SKM-1 (cell line): ENCODE data around the gene ALDH3B2.
"Not testable (repeated sequence)": the region's sequence is repeated elsewhere in the genome, so short reads cannot be mapped to it uniquely, and the experiment has no call there.

Experiments
- DNase-seq: peaks from one replicate; lab custom pipeline; 2025; ENCODE audit not compliant: unreplicated experiment; lab: John Stamatoyannopoulos, UW

ALDH3B2 gene

GRCh38 chr11:67687986-67688385, 13.6 kb upstream of the ALDH3B2 start:
- no peak for DNase-seq

DNA sequence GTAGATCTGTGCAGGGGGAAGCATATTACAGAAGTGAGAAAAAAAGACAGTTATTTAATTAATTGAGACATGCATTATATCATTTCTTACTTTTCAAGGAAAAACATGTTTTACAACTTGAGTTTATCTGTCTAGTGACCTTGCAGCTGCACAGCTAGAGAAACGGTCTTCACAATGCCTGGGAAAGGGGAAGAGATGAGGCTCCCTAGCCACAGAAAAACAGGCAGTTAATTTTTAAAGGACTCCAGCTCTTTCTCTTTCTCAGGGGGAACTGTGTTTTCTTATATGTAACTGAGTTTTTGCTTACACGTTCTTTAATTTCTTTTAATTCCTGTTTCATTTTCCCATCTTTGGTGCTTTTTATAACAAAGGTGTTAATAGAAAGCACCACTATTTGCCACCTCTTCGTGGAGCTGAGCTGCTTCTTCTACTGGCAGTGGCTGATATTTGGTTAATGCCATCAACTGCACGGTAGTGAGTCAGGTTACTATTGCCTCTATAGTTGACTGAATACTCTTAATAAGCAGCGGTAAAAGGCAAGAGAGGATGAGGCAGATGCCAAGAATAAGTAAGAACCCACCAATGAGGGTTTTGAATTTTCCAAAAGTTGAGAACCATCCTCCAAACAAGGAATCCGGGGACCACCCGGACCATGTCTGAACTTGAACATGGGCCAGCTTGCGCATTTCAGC, 11.4 kb upstream of the ALDH3B2 start:
- DNase-seq: peak; percentile 3

GRCh38 chr11:67682126-67683034, 8.0 kb upstream of the ALDH3B2 start:
- DNase-seq: not testable (repeated sequence)

DNA sequence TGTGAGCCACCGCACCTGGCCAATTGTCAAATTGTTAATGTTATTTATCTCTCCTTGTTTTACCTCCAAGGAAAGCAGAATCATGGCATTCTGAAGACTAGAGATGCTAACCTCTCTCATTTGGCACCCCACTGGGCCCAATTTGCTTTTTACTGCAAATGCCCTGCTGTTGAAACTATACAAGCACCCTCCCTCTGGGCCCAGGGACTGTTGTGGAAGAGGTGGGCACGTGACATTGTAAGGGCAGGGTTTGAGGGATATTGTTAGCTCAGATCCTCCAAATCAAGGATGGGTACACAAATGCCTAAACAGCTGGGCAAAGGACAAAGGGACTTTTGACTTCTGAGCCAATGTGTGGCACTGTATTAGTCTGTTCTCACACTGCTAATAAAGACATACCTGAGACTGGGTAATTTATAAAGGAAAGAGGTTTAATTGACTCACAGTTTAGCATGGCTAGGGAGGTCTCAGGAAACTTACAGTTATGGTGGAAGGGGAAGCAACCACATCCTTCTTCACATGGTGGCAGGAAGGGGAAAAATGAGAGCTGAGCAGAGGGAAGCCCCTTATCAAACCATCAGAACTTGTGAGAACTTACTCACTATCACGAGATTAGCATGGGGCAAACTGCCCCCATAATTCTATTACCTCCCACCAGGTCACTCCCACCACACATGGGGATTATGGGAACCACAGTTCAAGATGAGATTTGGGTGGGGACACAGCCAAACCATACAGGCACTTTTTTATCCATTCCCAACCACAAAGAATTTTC, 6.5 kb upstream of the ALDH3B2 start:
- DNase-seq: no peak

DNA sequence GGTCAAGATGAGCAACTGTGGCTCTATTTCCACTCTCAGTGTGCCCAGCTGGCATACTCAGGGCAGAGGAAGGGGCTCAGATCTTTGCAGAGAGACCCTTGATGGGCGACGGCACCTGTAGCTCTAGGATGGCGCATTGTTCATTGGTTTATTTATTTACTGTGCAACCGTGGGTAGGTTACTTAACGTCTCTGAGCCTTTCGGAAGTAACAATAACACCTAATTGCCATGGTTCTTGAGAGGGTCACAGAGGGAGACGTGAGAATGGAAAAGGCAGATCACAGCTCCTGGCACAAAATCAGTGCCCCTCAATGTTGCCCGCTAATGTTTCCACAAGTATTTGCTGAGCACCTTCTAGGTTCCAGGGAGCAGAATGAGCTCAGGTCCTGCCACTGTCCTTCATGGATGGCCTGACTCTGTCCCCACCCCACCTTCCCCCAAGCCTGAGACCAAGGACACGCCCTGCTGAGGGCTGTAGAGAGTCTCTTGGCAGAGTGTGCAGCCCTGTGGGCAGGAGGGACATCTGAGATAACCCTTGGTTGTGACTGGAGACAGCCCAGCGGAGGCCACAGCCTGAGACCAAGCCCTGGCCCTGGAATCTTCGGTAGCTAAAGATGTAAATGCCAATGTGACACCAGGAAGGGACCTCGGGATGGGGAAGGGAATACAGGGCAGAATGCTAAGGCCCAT, 780 bp upstream of the ALDH3B2 start:
- DNase-seq: no peak

GRCh38 chr11:67673902-67674301, 521 bp downstream of the ALDH3B2 start:
- DNase-seq: no peak

GRCh38 chr11:67673358-67673757, 1.1 kb downstream of the ALDH3B2 start:
- DNase-seq: no peak

- no peak for DNase-seq
These were observed 3.3 kb downstream of the ALDH3B2 start for GRCh38 chr11:67671211-67671520.

DNA sequence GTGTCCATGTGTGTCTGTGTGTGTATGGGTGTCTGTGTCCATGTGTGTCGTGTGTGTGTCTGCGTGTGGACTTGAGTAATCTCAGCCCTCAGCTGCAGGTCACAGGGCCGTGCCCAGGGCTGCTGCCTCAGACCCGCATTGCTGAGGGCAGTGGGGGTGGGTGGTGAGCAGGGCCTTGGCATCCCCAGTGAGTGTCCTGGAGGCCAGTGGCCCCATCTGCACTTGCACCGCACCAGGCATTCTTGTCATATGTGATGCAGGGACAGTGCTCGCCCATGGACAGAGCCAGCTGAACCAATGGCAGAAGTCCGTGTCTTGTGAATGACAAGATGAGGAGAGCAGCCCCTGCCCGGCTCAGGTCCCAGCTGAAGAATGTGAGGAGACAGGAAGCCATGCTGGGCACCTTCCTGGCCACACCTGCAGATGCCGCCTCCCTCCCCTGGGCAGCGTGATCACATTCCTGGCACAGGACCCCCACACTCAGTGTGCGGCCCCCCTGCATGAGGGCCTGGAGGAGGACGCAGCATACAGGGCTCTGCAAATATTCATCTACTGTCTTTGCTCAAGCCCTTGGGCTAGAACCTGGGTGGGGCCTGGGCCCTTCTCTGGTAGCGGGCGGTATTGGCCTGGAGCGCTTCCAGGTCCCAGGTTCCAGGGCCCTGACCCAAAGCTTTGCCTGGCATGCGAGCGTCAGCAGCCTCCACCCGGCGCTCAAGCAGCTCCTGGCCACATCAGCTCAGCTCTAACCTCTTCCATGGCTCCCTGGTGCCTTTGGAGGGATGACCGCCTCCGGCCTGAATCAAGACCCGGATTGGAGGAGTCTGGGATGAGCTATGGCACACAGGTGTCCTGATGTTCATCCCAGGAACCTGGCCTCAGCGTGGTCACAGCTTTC, 3.9 kb downstream of the ALDH3B2 start:
- no peak for DNase-seq

DNA sequence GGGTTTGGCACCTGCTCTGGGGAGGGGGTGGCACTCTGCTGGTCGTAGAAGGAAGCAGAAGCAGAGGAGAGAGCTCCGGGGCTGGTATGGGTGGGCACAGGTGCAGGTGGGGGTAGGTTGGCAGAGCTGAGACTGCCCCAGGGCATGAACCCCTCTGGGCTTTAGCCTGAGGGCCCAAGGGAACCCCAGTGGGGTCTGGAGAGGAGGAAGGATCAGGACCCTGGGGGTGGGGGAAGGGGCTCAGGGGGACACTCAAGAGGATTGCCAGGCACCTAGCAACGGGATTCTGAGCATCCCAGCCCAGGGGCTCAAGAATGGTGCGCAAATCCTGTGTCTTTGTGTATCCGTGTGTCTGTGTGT, 6.3 kb downstream of the ALDH3B2 start:
- DNase-seq: no peak

DNA sequence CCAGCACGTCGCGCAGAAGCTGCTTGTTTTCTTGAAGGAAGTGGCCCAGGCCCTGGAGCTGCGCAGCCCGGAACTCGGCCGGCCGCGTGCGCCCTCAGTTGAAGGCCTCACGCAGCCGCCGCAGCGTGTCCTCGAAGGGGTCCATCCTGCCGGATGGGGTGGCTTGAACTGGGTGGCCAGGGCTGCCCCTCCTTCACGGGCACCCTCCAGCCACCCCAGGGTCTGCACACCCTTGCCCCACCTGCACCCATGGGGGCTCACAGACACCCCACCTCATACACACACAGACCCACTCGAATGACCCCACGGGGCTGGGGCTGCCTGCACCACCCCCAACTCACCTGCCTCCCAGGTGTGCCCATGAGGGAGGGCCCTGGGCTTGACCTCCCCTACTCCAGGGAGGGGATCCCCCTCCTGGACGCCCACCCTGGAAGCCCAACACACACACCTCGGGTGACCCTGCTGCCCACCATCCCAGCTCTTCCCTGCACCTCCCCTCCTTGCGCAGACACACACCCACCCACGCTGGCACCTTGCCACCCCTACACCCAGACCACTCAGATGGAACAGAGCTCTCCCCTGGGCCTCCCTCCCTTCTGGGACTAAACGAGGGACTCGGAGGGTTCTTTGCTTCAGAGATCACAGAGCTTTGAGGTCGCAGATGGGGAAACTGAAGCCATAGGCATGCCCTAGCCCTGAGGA, 6.8 kb downstream of the ALDH3B2 start:
- DNase-seq: no peak

GRCh38 chr11:67666676-67667489, 7.5 kb downstream of the ALDH3B2 start:
- DNase-seq: no peak

DNA sequence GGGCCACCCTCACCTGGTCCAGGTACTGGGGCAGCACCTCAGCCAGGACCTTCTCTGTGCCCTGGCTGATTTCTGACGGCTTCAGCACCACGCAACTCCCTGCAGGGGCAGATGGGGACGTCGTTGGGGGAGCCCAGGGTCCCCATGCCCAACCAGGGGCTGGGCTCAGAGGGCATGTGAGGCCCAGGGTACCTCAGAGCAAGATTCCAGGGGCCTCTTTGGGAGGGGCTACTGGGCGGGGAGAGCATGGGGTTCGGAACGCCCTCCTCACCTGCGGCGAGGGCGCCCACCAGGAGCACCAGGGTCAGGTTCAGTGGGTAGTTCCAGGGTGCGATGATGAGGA, 8.1 kb downstream of the ALDH3B2 start:
- DNase-seq: no peak

DNA sequence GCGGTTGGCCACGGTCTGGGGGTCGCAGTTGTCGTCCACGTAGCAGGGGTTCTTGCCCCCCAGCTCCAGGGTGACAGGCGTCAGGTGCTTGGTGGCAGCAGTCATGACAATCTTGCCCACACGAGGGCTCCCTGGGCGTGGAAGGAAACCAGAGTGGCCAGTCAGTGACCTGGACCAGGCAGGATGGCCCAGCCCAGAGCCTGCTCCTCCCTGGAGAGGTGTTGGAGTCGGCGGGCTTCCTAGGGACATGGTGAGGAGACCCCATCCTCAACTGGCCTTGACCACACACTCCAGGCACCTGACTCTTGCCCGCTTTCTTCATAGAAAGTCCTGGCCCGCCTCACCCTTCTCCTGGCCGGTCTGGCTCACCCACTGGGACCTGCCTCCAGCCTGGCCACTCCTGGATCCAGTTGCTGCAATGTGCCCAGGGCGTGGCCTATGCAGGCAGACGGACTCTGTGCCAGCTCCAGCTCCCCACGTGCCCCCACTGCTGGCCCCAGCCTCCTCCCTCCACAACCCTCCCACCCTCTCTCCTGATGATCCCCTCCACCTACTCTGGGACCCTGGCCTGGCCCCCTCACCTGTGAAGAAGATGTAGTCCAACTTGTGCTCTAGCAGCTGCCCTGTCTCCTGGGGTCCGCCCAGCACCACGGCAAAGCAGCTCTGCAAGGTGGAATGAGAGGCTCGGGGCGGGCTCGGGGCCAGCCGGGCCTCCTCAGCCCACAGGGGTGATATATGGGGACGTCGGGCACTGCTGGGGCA, 8.7 kb downstream of the ALDH3B2 start:
- no peak for DNase-seq

- no peak for DNase-seq
These were observed 9.5 kb downstream of the ALDH3B2 start for GRCh38 chr11:67664696-67665540.

- DNase-seq: no peak
These were observed 10.2 kb downstream of the ALDH3B2 start for GRCh38 chr11:67664213-67664585.

DNA sequence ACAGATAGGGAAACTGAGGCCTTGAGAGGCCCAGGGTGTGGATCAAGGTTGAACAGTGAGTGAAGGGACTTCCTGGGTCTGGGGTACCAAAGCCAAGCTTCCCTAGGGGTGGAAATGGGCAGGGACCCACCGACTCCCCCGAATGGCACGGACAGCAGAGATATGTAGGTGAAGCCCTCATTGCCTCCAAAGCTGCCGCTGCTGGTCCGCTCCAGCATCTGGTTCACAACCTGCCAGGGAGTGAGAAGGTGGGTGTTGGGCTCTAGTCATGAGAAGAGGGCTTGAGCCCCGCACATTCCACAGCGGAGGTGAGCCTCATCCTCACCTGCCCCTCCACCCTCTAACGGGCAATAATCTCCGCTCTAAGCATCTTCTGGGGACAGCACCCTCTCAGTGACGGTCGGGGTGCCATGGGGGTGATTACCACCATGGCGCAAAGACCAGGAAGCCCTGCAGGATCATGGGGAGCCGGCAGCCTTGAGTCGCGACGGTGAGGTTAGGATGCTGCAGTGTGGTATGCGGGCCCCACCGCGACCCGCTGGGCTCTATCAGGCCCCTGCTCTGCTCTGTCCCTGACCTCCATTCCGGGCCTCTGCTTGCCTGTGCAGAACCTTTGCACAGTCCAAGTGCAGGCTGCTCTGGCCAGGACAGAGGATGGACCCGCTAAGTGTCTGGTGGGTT, 10.8 kb downstream of the ALDH3B2 start:
- no peak for DNase-seq
